ENCODE measurements around the gene MAMDC4.
"Not testable (repeated sequence)": the region's sequence is repeated elsewhere in the genome, so short reads cannot be mapped to it uniquely, and the experiment has no call there.

MAMDC4 gene

GRCh38 chr9:136825295-136826187, 26.6 kb upstream of the MAMDC4 start:
- DNase-seq = no peak

GRCh38 chr9:136826188-136826541, 26.0 kb upstream of the MAMDC4 start:
- DNase-seq = no peak

- no peak for DNase-seq
Measured at GRCh38 chr9:136826703-136827582, 25.2 kb upstream of the MAMDC4 start.

- DNase-seq = no peak
Measured at GRCh38 chr9:136827794-136828473, 24.2 kb upstream of the MAMDC4 start.

GRCh38 chr9:136828474-136829140, 23.5 kb upstream of the MAMDC4 start:
- DNase-seq = no peak

GRCh38 chr9:136829412-136829811, 22.7 kb upstream of the MAMDC4 start:
- no peak for DNase-seq

GRCh38 chr9:136829981-136830885, 21.9 kb upstream of the MAMDC4 start:
- DNase-seq = no peak

- no peak for DNase-seq
Measured at GRCh38 chr9:136831002-136831719, 21.0 kb upstream of the MAMDC4 start.

GRCh38 chr9:136831720-136832104, 20.4 kb upstream of the MAMDC4 start:
- no peak for DNase-seq

GRCh38 chr9:136832581-136832980, 19.6 kb upstream of the MAMDC4 start:
- no peak for DNase-seq

- not testable (repeated sequence) for DNase-seq
Measured at GRCh38 chr9:136833381-136834048, 18.6 kb upstream of the MAMDC4 start.

- DNase-seq = no peak
Measured at GRCh38 chr9:136835162-136835931, 16.8 kb upstream of the MAMDC4 start.

- no peak for DNase-seq
Measured at GRCh38 chr9:136835932-136836904, 15.9 kb upstream of the MAMDC4 start.

- DNase-seq = no peak
Measured at GRCh38 chr9:136837146-136837855, 14.8 kb upstream of the MAMDC4 start.

- DNase-seq = not testable (repeated sequence)
Measured at GRCh38 chr9:136837856-136838277, 14.3 kb upstream of the MAMDC4 start.

- DNase-seq = no peak
Measured at GRCh38 chr9:136838314-136839228, 13.6 kb upstream of the MAMDC4 start.
